HG02973 (cell line): ENCODE data around the gene TBPL1.
"Not testable (repeated sequence)": the region's sequence is repeated elsewhere in the genome, so short reads cannot be mapped to it uniquely, and the experiment has no call there.

ENCODE experiments used
- ATAC-seq: cut with Tn5 transposase; IDR thresholded peaks from one replicate; pipeline ENCODE4 v1.9.1; 2021; ENCODE audit warnings: moderate library complexity; ENCODE audit not compliant: unreplicated experiment

The TBPL1 gene

DNA sequence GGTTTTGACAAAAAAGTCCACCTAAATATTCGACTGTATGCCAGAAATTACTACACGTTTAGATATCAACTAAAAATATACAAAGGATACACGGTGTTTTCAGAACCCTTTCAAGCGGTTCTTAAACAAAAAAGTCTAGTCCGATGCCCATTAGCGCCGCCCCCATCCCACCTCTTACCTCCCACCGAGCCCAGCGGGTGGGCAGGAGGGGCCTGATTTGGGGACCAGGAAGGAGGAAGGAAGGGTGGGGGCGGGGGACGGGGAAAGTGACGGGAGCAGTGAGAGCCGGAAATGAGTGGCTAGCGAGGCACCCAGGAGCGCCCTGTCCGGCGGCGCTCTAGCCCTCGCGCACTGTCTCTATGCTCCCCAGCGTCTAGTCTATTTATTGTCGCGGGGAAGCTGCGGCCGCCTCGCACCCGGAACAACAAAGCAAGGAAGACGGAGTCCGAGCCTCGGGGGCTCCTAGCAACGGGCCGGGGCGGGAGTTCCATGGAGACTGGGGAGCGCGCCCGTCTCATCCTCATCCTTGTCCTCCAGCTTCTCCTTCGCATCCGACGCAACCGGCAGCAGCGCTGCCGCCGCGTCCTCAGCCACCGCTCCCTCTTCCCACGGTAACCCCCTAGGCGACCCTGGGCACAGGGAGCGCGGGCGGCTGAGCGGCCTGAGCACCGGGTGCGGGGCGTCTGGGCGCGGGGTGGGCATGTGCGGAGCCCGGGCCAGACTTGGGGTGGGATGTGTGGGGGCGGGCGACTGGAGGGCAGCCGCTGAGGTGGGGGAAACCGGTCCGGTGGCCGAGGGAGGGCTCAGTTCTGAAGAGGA lies at the start of gene TBPL1:
TSS of gene TBPL1 (plus strand) at position 410 of the 819 bp plus-strand sequence. CDS start 26,902 bp downstream, outside the sequence.
- ATAC-seq: peak; percentile 85

DNA sequence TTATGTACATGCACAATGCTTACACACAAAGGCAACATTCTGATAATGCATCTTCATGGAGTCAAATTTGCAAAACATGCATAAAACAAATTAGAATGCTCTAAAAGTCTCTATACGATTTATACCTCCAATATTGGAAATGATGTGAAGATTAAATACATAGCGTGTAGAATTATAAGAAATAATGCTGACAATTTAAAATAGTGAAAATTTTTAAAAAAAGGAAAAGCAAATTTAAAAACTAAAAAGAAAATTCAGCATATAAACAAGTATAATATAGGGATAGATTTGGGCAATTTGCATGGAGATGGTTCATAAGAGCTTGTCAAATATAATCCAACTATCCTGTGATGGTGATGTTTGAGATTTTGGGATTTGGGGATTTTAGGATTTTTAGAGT lies 49.2 kb upstream of the TBPL1 start:
- ATAC-seq: no peak

DNA sequence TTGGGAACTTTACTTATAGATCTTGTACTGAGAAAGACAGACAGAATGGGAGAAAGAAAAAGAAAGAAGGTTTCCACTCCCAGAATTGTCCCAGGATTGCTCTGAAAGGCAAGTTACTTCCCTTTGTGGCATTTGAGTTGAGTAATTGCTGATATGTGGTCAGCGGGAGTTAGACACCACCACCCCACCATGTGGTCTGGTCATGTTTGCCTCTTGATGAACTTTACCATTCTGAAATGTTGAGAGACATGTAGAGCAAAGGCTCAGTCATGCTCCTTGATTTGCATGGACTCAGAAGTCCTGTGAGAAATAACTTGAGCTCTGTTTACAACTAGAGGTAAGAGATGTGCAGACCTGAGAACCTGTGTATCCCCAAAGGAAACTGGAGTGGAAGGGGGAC lies 47.0 kb upstream of the TBPL1 start:
- no peak for ATAC-seq

DNA sequence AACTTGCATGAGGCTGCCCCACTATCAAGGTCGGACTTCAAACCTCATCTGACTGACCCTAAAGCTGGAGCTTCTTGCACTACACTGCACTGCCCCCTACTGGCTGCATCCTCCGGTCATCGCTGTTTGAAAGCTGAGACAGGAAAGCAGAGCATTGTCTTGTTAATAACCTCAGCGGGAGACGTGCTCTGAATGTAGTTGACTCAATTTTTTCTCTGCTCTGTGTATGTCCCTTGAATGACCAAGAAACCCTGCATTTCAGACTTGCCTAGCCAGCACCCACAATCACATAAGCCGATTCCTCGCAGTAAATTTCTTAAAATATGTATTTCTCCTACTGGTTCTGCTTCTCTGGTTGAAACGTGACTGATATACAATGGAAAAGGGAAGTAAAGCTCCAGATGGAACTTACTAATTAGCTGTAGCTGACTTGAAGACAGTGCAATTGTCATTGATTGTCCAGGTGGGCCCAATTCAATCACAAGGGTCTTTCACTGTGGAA lies 36.3 kb upstream of the TBPL1 start:
- ATAC-seq: peak; percentile 71

DNA sequence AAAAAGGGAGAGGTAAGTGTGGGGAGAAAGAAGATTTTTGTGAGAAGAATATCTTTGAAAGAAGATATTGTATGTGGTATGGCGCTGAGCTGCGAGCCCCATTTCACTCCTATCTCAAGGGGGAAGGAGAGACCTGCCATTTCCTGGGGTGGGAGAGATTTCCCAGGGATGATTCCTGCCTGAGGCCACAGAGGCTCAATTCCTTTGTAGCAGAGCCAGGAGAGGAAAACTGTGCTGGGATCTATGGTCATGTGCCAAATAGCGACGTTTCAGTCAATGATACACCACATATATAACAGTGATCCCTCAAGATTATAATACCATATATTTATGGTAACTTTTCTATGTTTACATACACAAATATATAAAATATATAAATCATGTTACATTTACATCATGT lies 35.2 kb upstream of the TBPL1 start:
- ATAC-seq: no peak

DNA sequence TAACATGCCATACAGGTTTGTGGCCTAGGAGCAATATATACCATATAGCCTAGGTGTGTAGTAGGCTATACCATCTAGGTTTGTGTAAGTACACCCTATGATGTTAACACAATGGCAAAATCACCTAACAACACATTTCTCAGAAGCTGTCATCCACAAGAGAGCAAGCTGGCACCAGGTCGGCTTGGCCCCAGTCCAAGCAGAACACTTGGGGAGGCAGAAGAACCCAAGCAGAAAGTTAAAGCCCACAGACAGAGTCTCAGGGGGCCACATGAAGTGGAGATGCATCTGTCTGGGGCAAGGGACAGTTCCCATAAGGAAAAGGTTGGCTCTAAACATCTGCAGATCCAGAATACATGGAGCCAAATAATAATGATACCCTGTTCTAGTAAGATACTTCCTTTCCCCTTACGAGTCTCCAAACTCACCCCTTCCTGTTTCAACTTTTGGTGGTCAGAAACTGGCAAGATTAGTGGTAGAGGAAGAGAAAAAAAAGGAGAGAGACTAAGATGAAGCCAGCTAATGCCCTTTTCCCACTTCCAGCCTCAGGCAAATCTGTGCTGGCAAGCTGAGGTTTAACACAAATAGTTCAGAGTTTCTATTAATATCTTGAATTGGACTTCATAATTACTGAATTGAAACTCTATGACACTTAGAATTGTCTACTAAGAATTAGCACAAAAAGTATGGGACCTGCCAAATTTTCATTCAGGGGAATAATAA lies 34.7 kb upstream of the TBPL1 start:
- no peak for ATAC-seq

DNA sequence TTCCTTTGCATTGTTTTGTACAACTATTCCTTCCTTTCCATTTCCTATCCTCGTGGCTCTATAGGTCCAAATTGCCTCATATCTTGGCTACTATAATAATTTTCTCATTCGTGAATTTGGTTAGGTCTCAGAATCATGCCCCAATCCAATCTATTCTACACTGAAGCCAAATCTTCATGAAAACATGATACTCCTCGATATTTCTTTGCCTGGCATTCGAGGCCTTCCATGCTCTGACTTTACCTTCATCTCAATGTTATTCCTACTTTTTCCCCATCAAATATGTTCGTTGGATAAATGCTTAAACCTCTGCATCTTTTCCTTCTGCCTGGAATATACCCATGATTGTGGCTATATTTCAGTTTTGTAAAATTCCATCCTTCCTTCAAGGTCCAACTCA lies 33.7 kb upstream of the TBPL1 start:
- ATAC-seq: no peak

DNA sequence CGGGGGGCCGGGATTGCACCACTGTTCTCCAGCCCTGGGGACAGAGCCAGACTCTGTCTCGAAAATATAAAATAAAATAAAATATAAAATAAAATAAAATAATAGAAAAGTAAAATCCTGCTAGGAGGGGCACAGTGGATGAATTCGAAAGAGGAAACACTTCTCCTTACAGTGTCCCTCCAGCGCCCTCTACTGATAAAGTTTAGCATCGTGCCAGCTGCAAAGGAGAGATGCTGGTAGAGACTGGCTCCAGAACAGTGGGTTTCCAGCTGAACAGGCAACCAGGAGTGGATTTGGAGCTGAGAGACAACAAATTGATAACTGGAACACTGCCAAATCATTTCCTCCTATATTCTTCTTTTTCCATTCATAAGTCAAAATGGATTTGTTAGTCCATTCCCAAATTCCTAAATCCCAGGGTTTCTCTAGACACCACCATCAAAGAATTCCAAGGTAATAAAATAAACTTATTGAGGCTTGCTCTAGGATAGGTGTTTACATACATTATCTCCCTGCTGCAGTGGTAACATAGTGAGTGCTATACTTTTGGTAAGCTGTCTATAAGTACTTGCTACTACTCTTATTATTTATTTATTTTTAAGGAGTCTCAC lies 31.7 kb upstream of the TBPL1 start:
- ATAC-seq: peak; percentile 71

DNA sequence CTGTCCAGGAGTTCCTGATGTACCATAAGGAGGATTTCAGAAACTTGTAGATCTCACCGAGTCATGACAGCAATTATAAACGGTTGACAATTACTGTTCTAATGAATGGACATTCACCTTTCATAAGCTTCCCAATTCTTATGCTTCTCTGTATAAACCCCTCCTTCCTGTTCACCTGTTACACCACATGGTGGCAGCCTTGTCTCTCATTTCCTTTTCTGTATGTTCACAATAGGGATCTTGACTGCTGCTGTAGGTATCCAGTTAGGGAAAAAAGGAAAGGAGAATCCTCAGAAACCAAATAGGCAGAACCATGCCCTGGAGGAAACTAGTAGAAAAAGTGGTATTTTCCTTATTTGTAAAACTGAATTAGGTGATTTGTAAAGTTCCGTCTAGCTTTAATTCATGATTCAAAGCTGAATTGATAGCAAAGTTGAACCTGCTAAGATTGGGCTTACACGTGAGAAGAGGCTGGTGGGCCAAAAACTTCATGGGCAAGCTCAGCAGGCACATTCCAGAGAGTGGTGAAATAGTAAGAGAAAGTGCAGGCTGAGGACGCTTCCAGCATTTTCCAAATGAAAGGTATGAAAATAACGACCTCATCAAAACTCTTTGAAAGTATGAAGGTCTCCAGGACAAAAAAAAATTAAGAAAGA lies 29.0 kb upstream of the TBPL1 start:
- peak; percentile 70 for ATAC-seq

DNA sequence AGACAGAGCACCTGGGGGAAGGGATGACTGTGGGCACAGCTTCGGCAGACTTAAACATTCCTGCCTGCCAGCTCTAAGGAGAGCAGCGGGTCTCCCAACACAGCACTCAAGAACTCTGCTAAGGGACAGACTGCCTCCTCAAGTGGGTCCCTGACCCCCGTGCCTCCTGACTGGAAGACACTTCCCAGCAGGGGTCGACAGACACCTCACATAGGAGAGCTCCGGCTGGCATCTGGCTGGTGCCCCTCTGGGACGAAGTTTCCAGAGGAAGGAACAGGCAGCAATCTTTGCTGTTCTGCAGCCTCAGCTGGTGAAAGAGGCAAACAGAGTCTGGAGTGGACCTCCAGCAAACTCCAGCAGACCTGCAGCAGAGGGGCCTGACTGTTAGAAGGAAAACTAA lies 21.8 kb upstream of the TBPL1 start:
- not testable (repeated sequence) for ATAC-seq

DNA sequence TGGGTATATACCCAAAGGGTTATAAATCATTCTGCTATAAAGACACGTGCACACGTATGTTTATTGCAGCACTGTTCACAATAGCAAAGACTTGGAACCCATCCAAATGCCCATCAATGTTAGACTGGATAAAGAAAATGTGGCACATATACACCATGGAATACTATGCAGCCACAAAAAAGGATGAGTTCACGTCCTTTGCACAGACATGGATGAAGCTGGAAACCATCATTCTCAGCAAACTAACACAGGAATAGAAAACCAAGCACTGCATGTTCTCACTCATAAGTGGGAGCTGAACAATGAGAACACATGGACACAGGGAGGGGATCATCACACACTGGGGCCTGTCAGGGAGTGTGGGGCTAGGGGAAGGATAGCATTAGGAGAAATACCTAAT lies 16.7 kb upstream of the TBPL1 start:
- not testable (repeated sequence) for ATAC-seq

DNA sequence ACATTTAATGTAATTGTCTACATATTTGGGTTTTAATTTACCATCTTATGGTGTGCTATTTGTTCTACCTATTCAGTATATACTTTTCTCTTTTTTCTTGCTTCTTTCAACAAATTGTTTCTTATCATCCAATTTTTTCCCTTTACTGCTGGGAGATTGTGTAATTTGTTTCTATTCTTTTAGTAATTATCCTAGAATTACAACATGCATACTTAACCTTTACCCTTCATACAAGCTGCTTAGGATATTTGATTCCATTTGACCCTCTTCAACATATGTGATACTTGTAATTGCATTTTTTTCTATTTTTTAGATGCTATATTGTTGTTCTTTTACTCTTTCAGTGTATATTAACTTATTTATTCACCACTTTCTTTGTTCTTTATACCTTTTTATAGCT lies 15.1 kb upstream of the TBPL1 start:
- ATAC-seq: no peak

DNA sequence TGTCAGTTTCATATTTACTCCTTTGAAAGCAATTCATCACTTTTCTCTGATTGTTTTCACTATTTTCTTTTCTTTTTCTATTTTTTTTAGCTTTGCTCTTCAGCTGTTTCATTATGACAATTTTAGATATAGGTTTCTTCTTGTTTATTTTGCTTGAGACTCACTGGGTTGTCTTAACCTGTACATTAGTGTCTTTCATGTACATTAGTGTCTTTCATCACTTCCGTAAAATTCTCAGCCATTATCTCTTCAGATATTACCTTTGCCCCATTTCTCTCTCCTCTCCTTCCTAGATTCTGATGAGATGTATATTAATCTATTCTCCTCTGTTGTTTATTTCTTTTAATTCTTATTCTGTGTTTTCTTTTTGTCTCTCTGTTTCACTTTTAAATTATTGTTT lies 14.5 kb upstream of the TBPL1 start:
- ATAC-seq: no peak

DNA sequence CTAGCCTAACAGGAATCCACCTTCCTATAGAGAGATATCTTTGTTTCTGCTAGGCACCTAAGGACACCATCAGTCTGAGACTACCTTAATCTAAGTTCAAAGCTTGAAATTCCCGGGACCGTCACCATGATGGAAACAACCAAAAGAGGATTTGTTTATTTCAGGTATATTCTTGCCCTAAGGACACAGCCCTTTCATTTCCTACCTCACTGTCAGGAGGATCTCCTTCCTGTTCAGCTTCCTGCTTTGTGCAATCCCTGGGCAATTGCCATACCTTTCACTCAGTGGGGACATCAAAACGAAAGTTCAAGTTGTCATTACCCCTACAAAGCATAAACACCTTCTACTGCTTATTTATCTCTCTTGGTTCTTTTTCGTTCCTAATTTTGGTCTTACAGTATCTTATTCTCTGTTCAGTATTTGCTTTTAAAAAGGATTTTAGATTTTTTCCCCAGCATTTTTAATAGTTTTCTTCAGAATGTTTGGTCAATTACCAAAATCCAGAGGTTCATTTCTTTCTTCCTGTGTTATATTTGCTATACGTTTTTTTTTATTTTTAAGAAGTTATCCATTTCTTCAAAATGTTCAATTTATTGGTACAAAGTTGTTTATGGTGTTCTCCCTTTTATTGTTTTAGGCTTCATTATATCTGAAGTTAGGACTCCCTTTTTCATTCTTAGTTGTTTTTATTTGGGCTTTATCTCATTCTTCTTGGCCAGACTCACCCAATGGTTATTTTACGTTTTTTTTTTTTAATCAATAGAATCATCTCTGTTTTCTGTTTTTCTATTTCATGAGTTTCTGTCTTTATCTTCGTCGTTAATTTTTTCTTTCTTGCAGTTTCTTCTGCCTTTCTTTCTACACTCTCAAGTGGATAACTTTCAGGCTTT lies 13.0 kb upstream of the TBPL1 start:
- ATAC-seq: no peak

DNA sequence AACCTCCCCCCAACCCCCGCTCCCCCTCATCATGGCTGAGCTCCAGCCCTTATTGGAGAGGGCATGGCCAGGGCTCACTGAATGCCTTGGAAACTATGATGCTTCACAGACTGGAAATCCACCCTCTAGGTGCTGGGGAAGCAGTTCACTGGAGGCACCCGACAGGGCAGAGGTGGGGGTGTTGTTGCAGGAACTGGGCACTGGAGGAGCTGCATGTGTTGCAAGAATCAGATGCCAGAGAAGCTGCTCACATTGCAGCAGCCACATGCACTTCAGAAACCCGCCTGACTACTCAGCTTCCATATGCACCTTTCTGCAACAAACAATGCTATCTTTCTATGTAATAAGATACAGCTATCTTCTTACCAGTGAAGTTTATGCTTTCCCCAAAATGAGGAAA lies 7.9 kb upstream of the TBPL1 start:
- no peak for ATAC-seq

DNA sequence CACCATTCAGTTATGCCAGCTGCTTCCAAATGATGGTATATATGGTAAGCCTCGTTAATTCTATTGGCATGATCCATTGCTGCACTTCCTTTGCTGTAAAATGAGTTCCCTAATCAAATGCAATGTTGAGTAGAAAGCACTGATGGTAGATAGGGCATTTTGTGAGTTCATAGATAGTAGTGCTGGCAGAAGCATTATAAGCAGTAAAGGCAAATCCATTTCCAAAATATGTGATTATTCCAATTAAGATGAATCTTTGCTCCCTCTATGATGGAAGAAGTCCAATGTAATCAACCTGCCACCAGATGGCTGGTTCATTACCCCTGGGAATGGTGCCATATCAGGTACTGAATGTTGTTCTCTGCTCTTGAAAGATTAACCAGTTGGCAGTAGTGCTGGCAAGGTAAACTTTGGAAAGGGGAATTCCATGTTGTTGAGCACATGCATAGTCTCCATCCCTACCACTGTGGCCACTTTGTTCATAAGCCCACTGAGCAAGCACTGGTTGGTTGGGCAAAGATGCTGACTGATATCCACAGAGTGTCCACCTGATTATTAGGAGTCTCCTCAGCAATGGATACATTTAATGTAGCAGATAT lies 5.6 kb upstream of the TBPL1 start:
- ATAC-seq: no peak

DNA sequence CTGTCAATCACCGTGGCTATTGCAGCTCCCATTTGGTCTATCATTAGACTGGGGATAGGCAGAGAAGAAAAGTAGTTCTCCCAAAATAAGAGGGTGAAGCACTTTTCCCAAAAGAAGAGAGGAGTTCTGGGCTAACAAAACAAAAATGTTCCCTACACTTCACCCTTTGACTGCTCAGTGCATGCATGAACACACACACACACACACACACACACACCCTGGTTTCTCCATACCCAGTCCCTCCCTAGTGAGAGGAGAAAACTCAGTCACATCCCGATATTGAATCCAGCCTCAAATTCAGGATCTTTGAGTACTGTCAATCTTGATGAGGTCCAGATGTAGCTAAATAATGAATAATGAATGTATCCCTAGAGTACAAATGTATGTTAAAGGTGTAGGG lies 4.6 kb upstream of the TBPL1 start:
- no peak for ATAC-seq

DNA sequence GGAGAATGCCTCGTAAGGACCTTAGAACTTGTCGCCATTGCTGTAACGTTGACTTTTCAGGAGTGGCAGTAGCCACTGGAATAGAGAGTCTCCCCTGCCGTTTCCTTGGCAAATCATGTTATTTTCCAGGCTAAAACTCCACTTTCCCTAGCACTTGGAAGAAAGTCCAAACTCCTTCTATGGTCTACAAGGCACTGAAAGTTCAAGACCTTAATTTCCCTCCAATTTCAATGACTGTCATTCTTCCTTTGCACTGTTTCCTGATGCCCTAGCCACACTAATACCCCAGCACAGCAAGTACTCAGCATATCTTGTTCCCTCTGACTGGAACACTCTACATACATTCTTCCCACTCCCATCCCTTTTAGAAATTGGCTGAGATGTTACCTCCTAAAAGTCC lies 1.8 kb upstream of the TBPL1 start:
- ATAC-seq: no peak

DNA sequence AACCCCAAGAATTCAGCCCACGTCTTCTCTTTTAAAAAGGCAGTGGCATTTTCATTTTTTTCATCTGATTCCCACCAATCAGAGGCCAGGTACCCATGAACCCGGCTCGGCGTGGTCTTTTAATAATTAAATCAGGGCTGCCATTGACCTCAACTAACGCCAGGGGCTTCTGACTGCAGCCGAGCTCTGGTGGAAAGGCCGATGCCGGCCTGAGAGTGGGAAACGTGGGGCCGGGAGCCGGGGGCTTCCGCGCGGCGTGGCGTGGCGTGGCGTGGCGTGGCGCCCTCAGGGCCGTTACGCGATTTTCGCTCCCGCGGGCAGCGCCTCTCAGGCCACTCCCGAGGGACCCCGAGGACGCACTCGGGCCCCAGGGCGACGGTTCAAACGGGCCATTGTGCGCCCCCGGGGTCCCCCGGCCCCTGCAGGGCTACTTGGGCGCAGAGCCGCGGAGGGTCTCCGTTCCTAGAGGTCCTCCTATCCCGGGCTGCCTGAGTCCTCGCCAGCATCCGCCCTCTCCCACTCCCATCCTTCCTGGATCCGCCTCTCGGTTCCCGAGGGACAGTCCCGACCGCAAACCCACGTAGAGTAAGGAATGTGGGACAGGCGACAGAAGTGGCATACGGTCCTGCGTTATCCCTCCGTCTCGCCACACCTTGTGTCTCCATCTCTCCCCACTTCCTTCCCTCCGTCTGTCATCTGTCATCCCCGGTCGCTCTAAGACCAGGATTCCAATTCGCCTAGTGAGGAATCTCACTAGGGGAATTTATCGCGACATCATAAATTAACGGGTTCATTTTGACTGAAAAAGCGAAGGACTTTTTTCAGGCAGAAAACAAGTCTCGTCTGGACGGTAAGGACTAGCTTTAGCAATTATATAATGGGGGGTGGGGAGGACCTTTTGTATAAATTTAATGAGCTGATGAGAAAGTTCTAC lies 876 bp upstream of the TBPL1 start:
- peak; percentile 61 for ATAC-seq
